IPS DF 4.7 (cell line): ENCODE data around the gene CDCA4.
"Not testable (repeated sequence)": the region's sequence is repeated elsewhere in the genome, so short reads cannot be mapped to it uniquely, and the experiment has no call there.

ENCODE experiments used
- DNase-seq: peaks from one replicate; pipeline ENCODE4 v3.0.0-alpha.2; 2013; ENCODE audit warnings: low spot score; ENCODE audit errors: extremely low read depth

Gene CDCA4

GRCh38 chr14:105058521-105059034 lies 37.7 kb upstream of the CDCA4 start:
- no peak for DNase-seq

- no peak for DNase-seq
These were observed 35.5 kb upstream of the CDCA4 start for GRCh38 chr14:105056303-105056831.

- no peak for DNase-seq
These were observed 34.9 kb upstream of the CDCA4 start for GRCh38 chr14:105055736-105056302.

DNA sequence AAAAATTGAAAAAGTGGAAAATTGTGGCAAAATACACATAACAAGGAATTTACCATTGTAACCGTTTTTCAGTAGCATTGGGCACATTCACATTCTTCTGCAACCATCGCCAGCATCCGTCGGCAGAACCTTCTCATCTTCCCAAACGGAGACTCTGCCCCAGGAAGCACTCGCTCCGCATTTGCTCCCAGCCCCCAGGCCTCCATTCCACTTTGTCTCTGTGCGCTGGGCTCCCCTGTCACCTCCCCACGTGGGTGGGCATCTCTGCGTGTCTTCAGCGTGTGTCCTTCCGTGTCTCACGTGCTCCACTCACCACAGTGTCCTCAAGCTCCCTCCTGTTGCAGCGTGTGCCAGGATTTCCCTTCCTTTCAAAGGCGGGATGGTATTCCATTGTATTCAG lies 34.5 kb upstream of the CDCA4 start:
- DNase-seq: no peak

- DNase-seq: no peak
These were observed 33.1 kb upstream of the CDCA4 start for GRCh38 chr14:105053996-105054395.

DNA sequence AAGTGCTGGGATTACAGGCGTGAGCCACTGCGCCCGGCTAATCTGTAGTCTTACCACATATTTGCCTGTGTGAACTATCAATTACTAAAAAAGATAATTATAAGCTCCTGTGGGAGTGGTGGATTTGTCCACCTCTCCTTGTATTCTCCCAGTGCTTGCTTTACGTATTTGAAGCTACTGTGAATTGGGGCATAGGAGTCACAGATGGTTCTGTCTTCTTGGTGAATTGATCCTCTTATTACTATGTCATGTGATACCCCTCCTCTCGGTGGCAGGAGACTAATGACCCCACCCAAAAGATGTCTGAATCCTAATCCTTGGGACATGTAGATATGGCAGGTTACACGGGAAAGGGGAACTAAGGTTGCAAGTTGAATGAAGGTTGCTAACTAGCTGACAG lies 32.5 kb upstream of the CDCA4 start:
- no peak for DNase-seq

DNA sequence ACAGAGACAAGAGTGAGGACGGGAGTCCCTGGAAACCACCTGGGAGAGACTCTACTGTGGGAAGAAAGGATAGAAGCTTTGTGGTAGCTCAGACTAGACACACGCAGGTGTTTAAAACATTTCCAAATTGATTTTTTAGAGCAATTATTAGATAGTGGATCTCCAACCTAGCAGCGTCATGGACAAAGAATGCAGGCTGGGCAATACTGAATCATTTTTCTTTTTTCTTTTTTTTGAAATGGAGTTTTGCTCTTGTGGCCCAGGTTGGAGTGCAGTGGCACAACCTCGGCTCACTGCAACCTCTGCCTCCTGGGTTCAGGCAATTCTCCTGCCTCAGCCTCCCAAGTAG lies 31.2 kb upstream of the CDCA4 start:
- DNase-seq: no peak

DNA sequence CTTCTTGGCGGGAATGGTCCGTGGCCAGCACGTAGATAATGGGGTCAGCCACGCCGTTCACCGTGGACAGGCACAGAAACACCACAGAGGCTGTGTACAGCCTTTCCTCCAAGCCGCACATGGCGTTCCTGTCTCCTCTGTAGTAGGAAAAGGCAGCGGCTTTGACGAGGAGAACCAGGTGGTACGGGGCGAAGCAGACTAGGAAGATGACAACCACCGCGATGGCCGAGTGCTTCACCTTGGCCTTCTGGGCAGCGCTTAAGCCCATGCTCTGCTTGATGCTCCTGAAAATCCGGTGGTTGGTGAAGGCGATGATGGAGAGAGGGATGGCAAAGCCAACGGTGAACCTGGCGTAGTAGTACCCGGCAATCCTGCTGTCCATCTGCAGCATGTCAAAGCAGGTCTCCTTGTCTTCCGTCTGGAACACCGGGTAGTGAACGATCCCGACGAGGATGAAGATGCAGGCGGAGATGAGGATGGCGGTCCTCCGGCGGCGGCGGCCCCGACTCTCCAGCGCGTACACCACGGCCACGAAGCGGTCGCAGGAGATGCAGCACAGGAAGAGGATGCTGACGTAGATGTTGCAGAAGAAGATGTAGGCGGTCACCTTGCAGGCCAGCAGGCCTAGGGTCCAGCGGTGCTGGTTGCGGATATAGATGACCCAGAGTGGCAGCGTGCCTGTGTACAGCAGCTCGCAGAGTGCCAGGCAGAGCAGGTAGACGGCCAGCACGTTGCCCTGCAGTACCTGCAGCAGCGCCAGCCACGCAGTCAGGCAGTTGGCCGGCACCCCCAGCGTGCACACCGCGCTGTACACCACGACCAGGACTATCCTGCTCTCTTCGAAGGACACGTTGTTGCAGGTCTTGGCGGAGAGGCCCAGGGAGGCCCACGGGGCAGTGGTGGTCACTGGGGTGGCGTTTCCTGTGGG lies 30.6 kb upstream of the CDCA4 start:
- no peak for DNase-seq

DNA sequence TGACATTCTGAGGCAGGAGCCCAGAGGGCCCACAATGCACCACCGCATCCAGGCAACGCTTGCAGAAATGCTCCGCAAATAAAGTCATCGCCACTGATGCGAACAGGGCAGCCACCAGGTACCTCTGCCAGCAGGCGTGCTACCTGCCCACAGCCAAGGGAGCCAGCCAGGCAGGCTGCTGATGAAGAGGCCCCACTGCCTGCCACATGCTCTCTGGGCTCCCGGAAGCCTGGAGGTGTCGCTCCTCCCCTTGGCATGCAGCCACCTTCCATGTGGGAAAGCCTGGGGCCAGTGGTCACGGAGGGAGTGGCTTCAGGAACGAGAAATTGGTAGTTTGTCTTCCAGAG lies 29.6 kb upstream of the CDCA4 start:
- no peak for DNase-seq

GRCh38 chr14:105049753-105050550 lies 29.1 kb upstream of the CDCA4 start:
- no peak for DNase-seq

GRCh38 chr14:105047283-105048016 lies 26.6 kb upstream of the CDCA4 start:
- no peak for DNase-seq

DNA sequence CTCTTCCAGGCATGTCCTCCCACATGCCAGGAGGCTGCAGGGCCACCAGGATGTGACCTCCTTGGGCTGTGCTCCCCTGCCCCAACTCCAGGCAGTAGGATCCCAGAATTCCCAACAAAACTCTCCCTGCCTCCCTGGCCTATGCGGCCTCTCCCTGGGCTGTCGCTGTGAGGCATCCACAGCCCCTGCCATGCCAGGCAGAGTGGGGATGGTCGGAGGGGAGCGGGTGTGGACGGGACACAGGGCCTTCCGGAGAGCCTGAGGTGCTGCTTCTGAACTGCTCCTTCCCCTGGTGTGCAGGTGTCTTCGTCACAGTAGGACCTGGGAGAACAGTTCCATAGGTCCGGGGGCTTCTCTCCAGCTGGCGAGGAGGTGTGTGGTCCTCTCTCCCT lies 26.0 kb upstream of the CDCA4 start:
- no peak for DNase-seq

DNA sequence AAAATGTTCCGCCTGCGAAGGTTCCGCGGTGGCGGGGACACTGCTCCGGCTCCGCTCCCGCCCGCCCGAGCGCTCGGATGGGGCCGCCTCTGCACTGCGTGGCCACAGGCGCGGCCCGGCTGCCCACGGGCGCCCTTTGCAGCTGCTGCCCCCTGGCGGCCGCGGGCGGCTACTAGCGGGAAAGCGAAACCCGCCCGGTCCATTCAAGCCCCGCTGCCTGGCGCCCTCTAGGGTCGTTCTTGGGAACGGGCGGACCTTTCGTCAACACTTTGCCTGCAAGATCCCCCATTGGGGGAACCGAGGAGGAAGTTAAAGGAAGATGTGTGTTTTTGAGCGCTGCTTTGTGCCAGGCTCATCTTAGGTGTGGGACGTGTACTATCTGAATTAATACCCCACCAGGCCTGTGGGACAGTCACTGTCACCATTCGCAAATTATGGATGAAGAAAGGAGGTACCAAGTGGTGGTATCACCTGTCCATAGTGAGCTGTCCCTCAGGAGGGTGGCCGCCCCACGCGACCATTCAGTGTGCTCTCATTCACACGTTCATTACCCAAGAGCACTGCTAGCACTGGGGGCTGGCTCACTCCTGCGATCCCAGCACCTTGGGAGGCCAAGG lies 24.9 kb upstream of the CDCA4 start:
- no peak for DNase-seq

DNA sequence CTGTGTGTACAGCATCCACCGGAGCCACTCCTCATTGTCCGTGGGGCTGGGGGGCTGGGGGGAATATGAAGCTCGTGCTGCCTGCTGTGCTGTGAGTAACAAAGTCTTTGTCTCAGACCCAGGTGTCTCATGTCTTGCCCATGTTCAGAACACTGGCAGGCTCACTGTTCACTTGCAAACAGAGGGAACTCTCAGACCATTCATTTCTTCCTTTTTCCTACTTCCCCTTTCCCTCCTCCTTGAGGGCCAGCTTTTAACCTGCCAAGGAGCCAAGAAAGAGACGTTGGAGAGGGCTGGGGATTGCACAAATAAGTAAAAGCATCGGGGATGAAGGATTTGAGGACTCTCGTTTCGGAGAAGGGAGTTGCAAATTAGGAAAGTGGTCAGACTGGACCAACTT lies 22.8 kb upstream of the CDCA4 start:
- DNase-seq: no peak

DNA sequence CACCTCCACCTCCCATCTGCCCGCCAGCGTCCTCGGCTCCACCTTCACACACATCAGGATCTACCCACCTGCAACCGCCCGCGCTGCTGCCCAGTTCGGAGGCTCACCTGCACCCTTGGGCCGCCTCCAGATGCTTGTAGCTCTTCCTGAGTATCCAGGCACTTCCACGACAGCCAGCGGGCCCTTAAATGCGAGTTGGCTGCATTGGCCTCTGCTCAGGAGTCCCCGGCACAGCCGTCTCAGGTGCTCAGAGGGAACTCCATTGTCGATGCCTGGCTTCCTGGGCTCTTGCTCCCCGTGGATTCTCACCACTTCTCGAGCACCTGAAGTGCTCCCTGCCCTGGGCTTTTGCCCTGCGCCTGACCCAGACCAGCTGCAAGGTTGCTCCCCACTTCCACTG lies 21.9 kb upstream of the CDCA4 start:
- DNase-seq: no peak

- DNase-seq: no peak
These were observed 21.2 kb upstream of the CDCA4 start for GRCh38 chr14:105041841-105042765.

- no peak for DNase-seq
These were observed 18.7 kb upstream of the CDCA4 start for GRCh38 chr14:105039458-105040205.

DNA sequence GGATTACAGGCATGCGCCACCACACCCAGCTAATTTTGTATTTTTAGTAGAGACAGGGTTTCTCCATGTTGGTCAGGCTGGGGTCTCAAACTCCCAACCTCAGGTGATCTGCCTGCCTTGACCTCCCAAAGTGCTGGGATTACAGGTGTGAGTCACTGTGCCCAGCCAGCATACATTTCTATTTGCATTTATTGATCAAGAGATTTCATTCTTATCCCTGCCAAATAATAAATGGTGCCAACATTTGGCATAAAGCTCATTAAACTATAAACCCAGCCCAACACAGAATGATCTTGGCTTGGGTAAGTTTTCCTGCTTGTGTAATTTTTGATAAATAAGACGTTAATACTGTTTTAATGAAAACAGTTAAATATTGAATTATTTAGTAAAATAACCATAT lies 14.7 kb upstream of the CDCA4 start:
- not testable (repeated sequence) for DNase-seq
